ENCODE results near the gene PPM1D. TPM values are rescaled to one million over a fixed set of nuclear protein-coding genes. Genes with fewer than 3 reads are reported as not detected.

Gene PPM1D
- polyA plus RNA-seq, 1 of the 3 experiments (the other 2 are of a cell fraction): 8.8 TPM

DNA sequence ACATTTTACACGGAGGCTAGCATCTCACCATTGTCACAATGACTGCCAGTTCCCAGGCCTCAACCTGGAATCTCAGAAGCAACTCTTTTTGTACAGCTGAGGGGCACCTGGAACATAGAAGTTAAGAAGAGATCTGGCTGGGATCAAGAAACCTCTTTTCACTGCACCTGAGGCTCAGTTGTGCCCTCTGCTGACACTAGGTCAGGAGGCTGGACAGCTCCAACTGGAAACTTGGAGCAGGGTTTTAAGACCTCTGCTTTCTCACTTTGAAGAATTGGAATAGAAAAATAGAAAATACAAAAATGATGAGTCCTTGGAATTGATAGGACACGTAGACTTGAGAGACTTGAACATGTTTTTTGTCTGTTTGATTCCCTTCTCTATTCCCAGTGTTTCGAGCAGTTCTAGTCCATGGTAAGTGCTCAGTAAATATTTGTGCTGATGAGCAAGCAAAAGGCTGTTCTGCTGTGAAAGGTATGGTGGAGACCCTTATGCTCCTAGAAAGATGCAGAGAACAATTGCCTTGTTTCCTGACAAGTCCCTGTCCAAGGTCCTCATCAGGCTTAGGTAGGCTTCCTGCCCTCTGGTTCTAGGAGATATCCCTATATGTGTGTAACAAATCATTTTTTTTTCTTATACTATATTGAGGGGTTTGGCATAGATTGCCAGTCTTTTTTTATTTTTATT is 13.6 kb upstream of the PPM1D start:
- ChIA-PET POLR2A (no interaction called here), CTCF (interaction anchor here (1.0 to 2.4 kb wide), 3 partner anchors 10 to 16 kb away, joined by 4 to 6 read pairs (median 4); no protein-coding TSS in a partner anchor)
- no peak overlapping the region for H3K9ac ChIP-seq
- H3K9me2 ChIP-seq: no peaks in the 10 kb centered on the region
- no peak overlapping the region for H3K27ac ChIP-seq (ENCODE audit: low read depth in 2 of 2, low read length in 1 of 2)
- H3K4me2 ChIP-seq: no peak overlapping the region
- WGBS (ENCODE audit: low lambda C conversion rate): 65% methylated on average over 3 of the region's 3 CpGs
- TF ChIP-seq, protein P1, sequence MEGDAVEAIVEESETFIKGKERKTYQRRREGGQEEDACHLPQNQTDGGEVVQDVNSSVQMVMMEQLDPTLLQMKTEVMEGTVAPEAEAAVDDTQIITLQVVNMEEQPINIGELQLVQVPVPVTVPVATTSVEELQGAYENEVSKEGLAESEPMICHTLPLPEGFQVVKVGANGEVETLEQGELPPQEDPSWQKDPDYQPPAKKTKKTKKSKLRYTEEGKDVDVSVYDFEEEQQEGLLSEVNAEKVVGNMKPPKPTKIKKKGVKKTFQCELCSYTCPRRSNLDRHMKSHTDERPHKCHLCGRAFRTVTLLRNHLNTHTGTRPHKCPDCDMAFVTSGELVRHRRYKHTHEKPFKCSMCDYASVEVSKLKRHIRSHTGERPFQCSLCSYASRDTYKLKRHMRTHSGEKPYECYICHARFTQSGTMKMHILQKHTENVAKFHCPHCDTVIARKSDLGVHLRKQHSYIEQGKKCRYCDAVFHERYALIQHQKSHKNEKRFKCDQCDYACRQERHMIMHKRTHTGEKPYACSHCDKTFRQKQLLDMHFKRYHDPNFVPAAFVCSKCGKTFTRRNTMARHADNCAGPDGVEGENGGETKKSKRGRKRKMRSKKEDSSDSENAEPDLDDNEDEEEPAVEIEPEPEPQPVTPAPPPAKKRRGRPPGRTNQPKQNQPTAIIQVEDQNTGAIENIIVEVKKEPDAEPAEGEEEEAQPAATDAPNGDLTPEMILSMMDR (IDR thresholded peaks at IDR 0.05): peak; percentile 50
- TF ChIP-seq RAD21 (IDR thresholded peaks at IDR 0.05; ENCODE audit: low read length) (peak; percentile 56), TAF1 (IDR thresholded peaks at IDR 0.05; ENCODE audit: borderline replicate concordance, low read depth, low read length) (no peak), SIN3A (IDR thresholded peaks at IDR 0.05; ENCODE audit: borderline replicate concordance, low read depth, low read length) (no peak), TCF12 (IDR thresholded peaks at IDR 0.05) (no peak), SMC3 (IDR thresholded peaks at IDR 0.05; ENCODE audit: low read depth, low read length) (peak; percentile 50), NFIC (IDR thresholded peaks at IDR 0.05; ENCODE audit: borderline replicate concordance) (no peak)
- TF ChIP-seq, protein P2, sequence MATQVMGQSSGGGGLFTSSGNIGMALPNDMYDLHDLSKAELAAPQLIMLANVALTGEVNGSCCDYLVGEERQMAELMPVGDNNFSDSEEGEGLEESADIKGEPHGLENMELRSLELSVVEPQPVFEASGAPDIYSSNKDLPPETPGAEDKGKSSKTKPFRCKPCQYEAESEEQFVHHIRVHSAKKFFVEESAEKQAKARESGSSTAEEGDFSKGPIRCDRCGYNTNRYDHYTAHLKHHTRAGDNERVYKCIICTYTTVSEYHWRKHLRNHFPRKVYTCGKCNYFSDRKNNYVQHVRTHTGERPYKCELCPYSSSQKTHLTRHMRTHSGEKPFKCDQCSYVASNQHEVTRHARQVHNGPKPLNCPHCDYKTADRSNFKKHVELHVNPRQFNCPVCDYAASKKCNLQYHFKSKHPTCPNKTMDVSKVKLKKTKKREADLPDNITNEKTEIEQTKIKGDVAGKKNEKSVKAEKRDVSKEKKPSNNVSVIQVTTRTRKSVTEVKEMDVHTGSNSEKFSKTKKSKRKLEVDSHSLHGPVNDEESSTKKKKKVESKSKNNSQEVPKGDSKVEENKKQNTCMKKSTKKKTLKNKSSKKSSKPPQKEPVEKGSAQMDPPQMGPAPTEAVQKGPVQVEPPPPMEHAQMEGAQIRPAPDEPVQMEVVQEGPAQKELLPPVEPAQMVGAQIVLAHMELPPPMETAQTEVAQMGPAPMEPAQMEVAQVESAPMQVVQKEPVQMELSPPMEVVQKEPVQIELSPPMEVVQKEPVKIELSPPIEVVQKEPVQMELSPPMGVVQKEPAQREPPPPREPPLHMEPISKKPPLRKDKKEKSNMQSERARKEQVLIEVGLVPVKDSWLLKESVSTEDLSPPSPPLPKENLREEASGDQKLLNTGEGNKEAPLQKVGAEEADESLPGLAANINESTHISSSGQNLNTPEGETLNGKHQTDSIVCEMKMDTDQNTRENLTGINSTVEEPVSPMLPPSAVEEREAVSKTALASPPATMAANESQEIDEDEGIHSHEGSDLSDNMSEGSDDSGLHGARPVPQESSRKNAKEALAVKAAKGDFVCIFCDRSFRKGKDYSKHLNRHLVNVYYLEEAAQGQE (IDR thresholded peaks at IDR 0.05; ENCODE audit: low read depth, low read length): peak; percentile 92
- H3K79me2 ChIP-seq (ENCODE audit: insufficient read depth): no peaks in the 10 kb centered on the region
- no peaks in the 10 kb centered on the region for H4K20me1 ChIP-seq (ENCODE audit: insufficient read depth)
- no peak overlapping the region for H3K4me3 ChIP-seq (ENCODE audit: low read depth in 2 of 2, low read length in 1 of 2)
- no peaks in the 10 kb centered on the region for H3K27me3 ChIP-seq (ENCODE audit: insufficient read depth)
- no peaks in the 10 kb centered on the region for H3F3A ChIP-seq (replicated peaks; ENCODE audit: insufficient read depth)
- H2AFZ ChIP-seq (ENCODE audit: low read depth): no peak overlapping the region
- no peaks in the 10 kb centered on the region for H3K4me1 ChIP-seq (ENCODE audit: control insufficient read depth in 1 of 2, insufficient read depth in 2 of 2, low read depth in 1 of 2, low read length in 1 of 2)
- no peaks in the 10 kb centered on the region for H3K9me3 ChIP-seq
- H3K36me3 ChIP-seq (replicated peaks in 1 of 2; ENCODE audit: control insufficient read depth in 1 of 2, insufficient read depth in 2 of 2, low read length in 1 of 2): no peaks in the 10 kb centered on the region
- DNase-seq: no peak

DNA sequence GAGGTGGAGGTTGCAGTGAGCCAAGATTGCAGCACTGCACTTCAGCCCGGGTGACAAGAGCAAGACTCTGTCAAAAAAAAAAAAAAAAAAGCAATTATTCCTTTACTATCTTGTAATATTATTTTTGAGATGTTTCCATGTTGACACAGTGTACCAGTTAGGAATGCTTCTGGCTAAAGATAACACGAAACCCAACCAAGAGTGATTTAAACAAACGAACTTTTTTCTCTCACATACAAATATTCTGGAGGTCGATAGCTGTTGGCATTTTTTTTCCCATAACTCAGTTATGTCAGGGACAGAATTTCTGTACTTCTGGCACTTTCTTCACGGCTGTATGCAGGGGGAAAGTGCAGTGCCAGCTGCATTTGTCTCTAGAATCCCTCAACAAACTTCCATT is 9.9 kb upstream of the PPM1D start:
- ChIA-PET POLR2A (interaction anchor here (0.6 kb wide), 2 partner anchors 8 to 934 kb away, joined by 3 to 8 read pairs; no protein-coding TSS in a partner anchor), CTCF (interaction anchor here (1.0 to 2.5 kb wide), 4 partner anchors 10 to 49 kb away, joined by 3 to 16 read pairs (median 10); partner anchors contain the start of gene PPM1D)
- Histone ChIP-seq H3K9ac (no peak overlapping the region), H3K4me2 (no peak overlapping the region), H3K4me3 (ENCODE audit: low read depth in 2 of 2, low read length in 1 of 2) (no peak overlapping the region), H3K9me2 (no peaks in the 10 kb centered on the region), H3K27me3 (ENCODE audit: insufficient read depth) (no peaks in the 10 kb centered on the region), H4K20me1 (ENCODE audit: insufficient read depth) (no peaks in the 10 kb centered on the region), H2AFZ (ENCODE audit: low read depth) (no peak overlapping the region), H3K36me3 (replicated peaks in 1 of 2; ENCODE audit: control insufficient read depth in 1 of 2, insufficient read depth in 2 of 2, low read length in 1 of 2) (no peaks in the 10 kb centered on the region), H3K79me2 (ENCODE audit: insufficient read depth) (no peaks in the 10 kb centered on the region), H3K9me3 (no peaks in the 10 kb centered on the region), H3K27ac (ENCODE audit: low read depth in 2 of 2, low read length in 1 of 2) (no peak overlapping the region), H3K4me1 (ENCODE audit: control insufficient read depth in 1 of 2, insufficient read depth in 2 of 2, low read depth in 1 of 2, low read length in 1 of 2) (no peaks in the 10 kb centered on the region), H3F3A (replicated peaks; ENCODE audit: insufficient read depth) (no peaks in the 10 kb centered on the region)
- no peak for DNase-seq
- WGBS (ENCODE audit: low lambda C conversion rate): 60% methylated on average over 5 of the region's 5 CpGs
- TF ChIP-seq, protein P3, sequence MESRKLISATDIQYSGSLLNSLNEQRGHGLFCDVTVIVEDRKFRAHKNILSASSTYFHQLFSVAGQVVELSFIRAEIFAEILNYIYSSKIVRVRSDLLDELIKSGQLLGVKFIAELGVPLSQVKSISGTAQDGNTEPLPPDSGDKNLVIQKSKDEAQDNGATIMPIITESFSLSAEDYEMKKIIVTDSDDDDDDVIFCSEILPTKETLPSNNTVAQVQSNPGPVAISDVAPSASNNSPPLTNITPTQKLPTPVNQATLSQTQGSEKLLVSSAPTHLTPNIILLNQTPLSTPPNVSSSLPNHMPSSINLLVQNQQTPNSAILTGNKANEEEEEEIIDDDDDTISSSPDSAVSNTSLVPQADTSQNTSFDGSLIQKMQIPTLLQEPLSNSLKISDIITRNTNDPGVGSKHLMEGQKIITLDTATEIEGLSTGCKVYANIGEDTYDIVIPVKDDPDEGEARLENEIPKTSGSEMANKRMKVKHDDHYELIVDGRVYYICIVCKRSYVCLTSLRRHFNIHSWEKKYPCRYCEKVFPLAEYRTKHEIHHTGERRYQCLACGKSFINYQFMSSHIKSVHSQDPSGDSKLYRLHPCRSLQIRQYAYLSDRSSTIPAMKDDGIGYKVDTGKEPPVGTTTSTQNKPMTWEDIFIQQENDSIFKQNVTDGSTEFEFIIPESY (IDR thresholded peaks at IDR 0.05; ENCODE audit: borderline replicate concordance, low read depth): no peak
- TF ChIP-seq GABPA (IDR thresholded peaks at IDR 0.05; ENCODE audit: low read depth) (no peak), MEF2A (IDR thresholded peaks at IDR 0.05; ENCODE audit: borderline replicate concordance, low read depth) (no peak), MXI1 (IDR thresholded peaks at IDR 0.05; ENCODE audit: low read depth, low read length) (no peak), TEAD4 (IDR thresholded peaks at IDR 0.05; ENCODE audit: borderline replicate concordance, insufficient read depth) (no peak), POLR2AphosphoS5 (IDR thresholded peaks at IDR 0.05; ENCODE audit: low read depth, low read length) (no peak)
- TF ChIP-seq, protein P1 (IDR thresholded peaks at IDR 0.05): no peak
- TF ChIP-seq, protein P4, sequence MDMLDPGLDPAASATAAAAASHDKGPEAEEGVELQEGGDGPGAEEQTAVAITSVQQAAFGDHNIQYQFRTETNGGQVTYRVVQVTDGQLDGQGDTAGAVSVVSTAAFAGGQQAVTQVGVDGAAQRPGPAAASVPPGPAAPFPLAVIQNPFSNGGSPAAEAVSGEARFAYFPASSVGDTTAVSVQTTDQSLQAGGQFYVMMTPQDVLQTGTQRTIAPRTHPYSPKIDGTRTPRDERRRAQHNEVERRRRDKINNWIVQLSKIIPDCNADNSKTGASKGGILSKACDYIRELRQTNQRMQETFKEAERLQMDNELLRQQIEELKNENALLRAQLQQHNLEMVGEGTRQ (IDR thresholded peaks at IDR 0.05; ENCODE audit: borderline replicate concordance, low read depth, low read length): no peak

Measured in SK-N-SH (cell line).